ENCODE results near the gene COMT.
"Not testable (repeated sequence)": the region's sequence is repeated elsewhere in the genome, so short reads cannot be mapped to it uniquely, and the experiment has no call there.

Gene COMT

GRCh38 chr22:19901577-19902244, 39.9 kb upstream of the COMT start:
- DNase-seq (ENCODE audit: insufficient read length) (no peak), FAIRE-seq (no peak)
- TF ChIP-seq POLR2A (IDR thresholded peaks at IDR 0.05; ENCODE audit: low read depth, low read length) = no peak
- TF ChIP-seq TAF1 (IDR thresholded peaks at IDR 0.05; ENCODE audit: borderline replicate concordance, low read depth, low read length) = no peak
- no peak for TF ChIP-seq POLR2AphosphoS5 (IDR thresholded peaks at IDR 0.05; ENCODE audit: low read depth, low read length)

GRCh38 chr22:19902245-19902715, 39.3 kb upstream of the COMT start:
- DNase-seq (ENCODE audit: insufficient read length) (no peak), FAIRE-seq (no peak)
- TF ChIP-seq TAF1 (IDR thresholded peaks at IDR 0.05; ENCODE audit: borderline replicate concordance, low read depth, low read length) = no peak
- no peak for TF ChIP-seq POLR2A (IDR thresholded peaks at IDR 0.05; ENCODE audit: low read depth, low read length)

GRCh38 chr22:19903031-19903430, 38.5 kb upstream of the COMT start:
- TF ChIP-seq TAF1 (IDR thresholded peaks at IDR 0.05; ENCODE audit: borderline replicate concordance, low read depth, low read length) (no peak), POLR2A (IDR thresholded peaks at IDR 0.05; ENCODE audit: low read depth, low read length) (no peak), POLR2AphosphoS5 (IDR thresholded peaks at IDR 0.05; ENCODE audit: low read depth, low read length) (no peak)
- DNase-seq (ENCODE audit: insufficient read length) (no peak), FAIRE-seq (no peak)

GRCh38 chr22:19903513-19903912, 38.1 kb upstream of the COMT start:
- no peak for TF ChIP-seq TAF1 (IDR thresholded peaks at IDR 0.05; ENCODE audit: borderline replicate concordance, low read depth, low read length)
- DNase-seq (ENCODE audit: insufficient read length) = no peak

GRCh38 chr22:19904174-19904856, 37.3 kb upstream of the COMT start:
- no peak for TF ChIP-seq POLR2AphosphoS5 (IDR thresholded peaks at IDR 0.05; ENCODE audit: low read depth, low read length)
- DNase-seq (ENCODE audit: insufficient read length) (no peak), FAIRE-seq (no peak)

More at GRCh38 chr22:19903513-19903912, 38.1 kb upstream of the COMT start:
- no peak for FAIRE-seq

- no peak for FAIRE-seq
- no peak for DNase-seq (ENCODE audit: insufficient read length)
- no peak for TF ChIP-seq POLR2A (IDR thresholded peaks at IDR 0.05; ENCODE audit: low read depth, low read length)
- TF ChIP-seq TAF1 (IDR thresholded peaks at IDR 0.05; ENCODE audit: borderline replicate concordance, low read depth, low read length) = no peak
- TF ChIP-seq POLR2AphosphoS5 (IDR thresholded peaks at IDR 0.05; ENCODE audit: low read depth, low read length) = no peak
Measured at GRCh38 chr22:19904935-19905334, 36.6 kb upstream of the COMT start.

GRCh38 chr22:19905347-19906276, 36.0 kb upstream of the COMT start:
- DNase-seq (ENCODE audit: insufficient read length) = no peak
- no peak for TF ChIP-seq POLR2AphosphoS5 (IDR thresholded peaks at IDR 0.05; ENCODE audit: low read depth, low read length)
- no peak for TF ChIP-seq POLR2A (IDR thresholded peaks at IDR 0.05; ENCODE audit: low read depth, low read length)
- TF ChIP-seq TAF1 (IDR thresholded peaks at IDR 0.05; ENCODE audit: borderline replicate concordance, low read depth, low read length) = no peak
- FAIRE-seq = no peak

- not testable (repeated sequence) for FAIRE-seq; DNase-seq (ENCODE audit: insufficient read length)
Measured at GRCh38 chr22:19906864-19907263, 34.7 kb upstream of the COMT start.

GRCh38 chr22:19907902-19908301, 33.7 kb upstream of the COMT start:
- not testable (repeated sequence) for FAIRE-seq; DNase-seq (ENCODE audit: insufficient read length)

GRCh38 chr22:19909350-19910179, 32.0 kb upstream of the COMT start:
- TF ChIP-seq POLR2AphosphoS5 (IDR thresholded peaks at IDR 0.05; ENCODE audit: low read depth, low read length) (no peak), TAF1 (IDR thresholded peaks at IDR 0.05; ENCODE audit: borderline replicate concordance, low read depth, low read length) (no peak), POLR2A (IDR thresholded peaks at IDR 0.05; ENCODE audit: low read depth, low read length) (no peak)
- FAIRE-seq (peak; percentile 95), DNase-seq (ENCODE audit: insufficient read length) (peak; percentile 81)

GRCh38 chr22:19910180-19910744, 31.3 kb upstream of the COMT start:
- FAIRE-seq (no peak), DNase-seq (ENCODE audit: insufficient read length) (no peak)
- TF ChIP-seq POLR2AphosphoS5 (IDR thresholded peaks at IDR 0.05; ENCODE audit: low read depth, low read length) (no peak), POLR2A (IDR thresholded peaks at IDR 0.05; ENCODE audit: low read depth, low read length) (no peak), TAF1 (IDR thresholded peaks at IDR 0.05; ENCODE audit: borderline replicate concordance, low read depth, low read length) (no peak)

Data from GM12892 (cell line).